ENCODE results near the gene NPAS3.

The NPAS3 gene

DNA sequence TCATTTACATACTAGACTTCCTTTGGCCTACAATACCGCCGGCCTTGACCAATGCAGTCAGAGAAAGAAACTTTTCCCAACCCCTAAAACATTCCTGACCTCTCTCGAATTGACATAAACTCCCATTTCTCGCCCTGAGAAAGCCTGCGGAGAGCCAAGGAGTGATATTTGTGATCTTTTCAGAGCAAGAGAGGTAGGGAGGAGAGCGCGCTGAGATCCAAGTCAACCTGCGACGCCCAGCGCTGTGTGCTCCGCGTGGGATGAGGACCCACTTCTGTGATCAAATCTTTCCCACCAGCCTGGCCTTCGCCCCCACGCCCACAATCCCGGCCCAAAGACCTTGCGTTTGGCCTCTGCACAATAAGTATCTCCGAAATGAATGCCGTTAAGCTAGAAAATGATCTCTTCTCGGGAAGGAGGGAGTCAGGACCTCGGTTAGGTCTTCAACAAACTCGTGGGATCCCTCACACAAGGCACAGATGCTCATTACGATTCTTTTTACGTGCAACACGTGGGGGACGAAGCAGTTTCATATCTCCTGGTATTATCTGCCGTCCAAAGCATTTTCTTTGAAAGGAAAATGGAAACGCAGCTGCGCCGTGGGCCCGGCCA, 6.3 kb upstream of the NPAS3 start:
- Histone ChIP-seq H3K9me3 (ENCODE audit: insufficient read depth, low read depth, low read length) (peaks cover 9% of the 10 kb centered on the region), H2BK12ac (ENCODE audit: low read length) (no peak overlapping the region), H3K36me3 (ENCODE audit: control insufficient read depth in 1 of 2, insufficient read depth in 2 of 2, low read length in 2 of 2) (no peaks in the 10 kb centered on the region), H3K4ac (ENCODE audit: low read depth, low read length) (no peak overlapping the region), H2AK5ac (ENCODE audit: low read length) (no peak overlapping the region), H3K27ac (ENCODE audit: low read depth, low read length) (no peak overlapping the region), H3K4me1 (ENCODE audit: control insufficient read depth in 1 of 2, insufficient read depth in 2 of 2, low read length in 2 of 2) (peaks cover 15 to 17% of the 10 kb centered on the region in 2 experiments), H2AFZ (ENCODE audit: insufficient read depth, low read length, poor library complexity) (no peak overlapping the region), H3K14ac (ENCODE audit: low read length) (no peak overlapping the region), H3K79me2 (ENCODE audit: control insufficient read depth, insufficient read depth, low read length, poor library complexity) (no peaks in the 10 kb centered on the region), H3K9ac (ENCODE audit: low read length) (no peak overlapping the region), H2BK120ac (ENCODE audit: insufficient read depth, low read length, poor library complexity) (no peak overlapping the region), H3K4me3 (ENCODE audit: low read depth, low read length) (no peak overlapping the region), H4K91ac (ENCODE audit: low read depth, low read length) (no peak overlapping the region), H3K18ac (ENCODE audit: low read length) (no peak overlapping the region), H3K23ac (ENCODE audit: low read length) (no peak overlapping the region), H3K79me1 (ENCODE audit: low read length) (no peaks in the 10 kb centered on the region), H3K4me2 (ENCODE audit: low read length) (peak overlapping the region; percentile 85), H4K12ac (ENCODE audit: low read depth, low read length) (no peak overlapping the region), H4K8ac (ENCODE audit: low read depth, low read length) (no peak overlapping the region), H2BK5ac (ENCODE audit: low read depth, low read length, poor library complexity) (no peak overlapping the region), H3K27me3 (ENCODE audit: insufficient read depth, low read length) (peaks cover 44% of the 10 kb centered on the region)
- DNase-seq: no peak
- no CpG with 5 or more reads among the region's 30 CpGs for WGBS (ENCODE audit: extremely low coverage, insufficient coverage, insufficient read length)

DNA sequence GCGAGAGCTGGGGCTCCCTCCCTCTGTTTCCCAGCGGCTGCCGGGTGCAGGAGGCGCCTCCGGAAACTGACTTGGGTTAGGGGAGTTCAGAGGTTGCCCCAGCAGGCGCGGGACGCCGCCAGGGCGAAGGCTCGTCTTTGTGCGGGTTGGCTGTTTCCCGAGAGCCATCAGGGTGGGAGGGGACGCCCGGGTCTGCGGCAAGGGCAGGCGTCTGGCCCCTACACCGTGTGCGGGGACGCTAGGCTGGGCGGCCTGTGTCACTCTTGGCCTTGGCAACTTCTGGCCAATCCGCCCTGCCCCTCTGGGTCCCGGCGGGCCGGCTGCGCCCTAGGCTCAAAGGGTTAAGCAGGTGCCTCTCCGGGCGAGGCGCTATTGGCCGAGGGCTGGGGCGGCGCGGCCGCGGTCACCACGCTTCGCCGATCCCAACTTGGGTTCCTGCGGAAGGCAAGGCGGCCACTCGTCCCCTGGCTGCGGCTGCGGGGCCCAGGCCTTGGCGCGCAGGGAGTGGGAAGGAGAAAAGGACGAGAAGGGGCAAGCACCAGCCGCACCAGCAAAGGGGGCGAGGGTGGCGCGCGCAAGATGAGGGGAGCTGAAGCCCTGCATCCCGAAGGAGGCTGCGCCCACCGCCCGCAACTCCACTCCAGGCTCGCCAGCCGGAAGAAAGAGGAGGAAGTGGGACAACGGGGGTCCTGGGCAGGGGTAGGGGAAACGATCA, 5.6 kb upstream of the NPAS3 start:
- no peaks in the 10 kb centered on the region for H3K79me2 ChIP-seq (ENCODE audit: control insufficient read depth, insufficient read depth, low read length, poor library complexity)
- no peak overlapping the region for H3K27ac ChIP-seq (ENCODE audit: low read depth, low read length)
- H2AK5ac ChIP-seq (ENCODE audit: low read length): no peak overlapping the region
- peaks cover 9% of the 10 kb centered on the region for H3K9me3 ChIP-seq (ENCODE audit: insufficient read depth, low read depth, low read length)
- H3K4ac ChIP-seq (ENCODE audit: low read depth, low read length): no peak overlapping the region
- H2BK5ac ChIP-seq (ENCODE audit: low read depth, low read length, poor library complexity): no peak overlapping the region
- H3K14ac ChIP-seq (ENCODE audit: low read length): no peak overlapping the region
- no peak overlapping the region for H2AFZ ChIP-seq (ENCODE audit: insufficient read depth, low read length, poor library complexity)
- H3K4me2 ChIP-seq (ENCODE audit: low read length): peak overlapping the region; percentile 85
- H4K91ac ChIP-seq (ENCODE audit: low read depth, low read length): no peak overlapping the region
- H4K12ac ChIP-seq (ENCODE audit: low read depth, low read length): no peak overlapping the region
- H2BK12ac ChIP-seq (ENCODE audit: low read length): no peak overlapping the region
- no CpG with 5 or more reads among the region's 59 CpGs for WGBS (ENCODE audit: extremely low coverage, insufficient coverage, insufficient read length)
- H3K79me1 ChIP-seq (ENCODE audit: low read length): no peaks in the 10 kb centered on the region
- no peak for DNase-seq
- no peak overlapping the region for H2BK120ac ChIP-seq (ENCODE audit: insufficient read depth, low read length, poor library complexity)
- peak overlapping the region; percentile 6 for H3K4me3 ChIP-seq (ENCODE audit: low read depth, low read length)
- H3K18ac ChIP-seq (ENCODE audit: low read length): no peak overlapping the region
- no peaks in the 10 kb centered on the region for H3K36me3 ChIP-seq (ENCODE audit: control insufficient read depth in 1 of 2, insufficient read depth in 2 of 2, low read length in 2 of 2)
- peaks cover 50% of the 10 kb centered on the region for H3K27me3 ChIP-seq (ENCODE audit: insufficient read depth, low read length)
- no peak overlapping the region for H3K23ac ChIP-seq (ENCODE audit: low read length)
- peaks cover 15 to 17% of the 10 kb centered on the region in 2 experiments for H3K4me1 ChIP-seq (ENCODE audit: control insufficient read depth in 1 of 2, insufficient read depth in 2 of 2, low read length in 2 of 2)
- no peak overlapping the region for H4K8ac ChIP-seq (ENCODE audit: low read depth, low read length)
- H3K9ac ChIP-seq (ENCODE audit: low read length): no peak overlapping the region

DNA sequence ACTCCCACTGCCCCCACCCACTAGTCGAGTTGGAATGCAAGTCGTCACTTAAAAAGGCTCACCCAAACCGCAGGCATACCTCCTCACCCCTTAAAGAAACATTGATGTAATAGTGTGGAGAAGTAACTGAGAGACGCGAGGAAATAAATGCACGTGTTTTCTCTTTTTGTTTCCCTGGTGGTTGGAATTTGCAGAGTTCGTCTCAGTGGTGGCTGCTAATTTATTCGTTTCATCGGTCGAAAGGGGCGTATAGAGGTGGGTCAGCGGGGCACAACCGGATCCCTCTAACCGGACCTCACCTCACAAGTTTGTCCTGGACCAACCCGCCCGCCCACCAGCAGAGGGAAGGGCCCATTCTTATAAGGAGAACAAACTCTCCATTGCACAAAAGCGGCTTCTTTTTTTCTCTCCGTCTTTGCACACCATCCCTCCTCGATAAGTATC, 5.0 kb upstream of the NPAS3 start:
- H3K79me2 ChIP-seq (ENCODE audit: control insufficient read depth, insufficient read depth, low read length, poor library complexity): no peaks in the 10 kb centered on the region

DNA sequence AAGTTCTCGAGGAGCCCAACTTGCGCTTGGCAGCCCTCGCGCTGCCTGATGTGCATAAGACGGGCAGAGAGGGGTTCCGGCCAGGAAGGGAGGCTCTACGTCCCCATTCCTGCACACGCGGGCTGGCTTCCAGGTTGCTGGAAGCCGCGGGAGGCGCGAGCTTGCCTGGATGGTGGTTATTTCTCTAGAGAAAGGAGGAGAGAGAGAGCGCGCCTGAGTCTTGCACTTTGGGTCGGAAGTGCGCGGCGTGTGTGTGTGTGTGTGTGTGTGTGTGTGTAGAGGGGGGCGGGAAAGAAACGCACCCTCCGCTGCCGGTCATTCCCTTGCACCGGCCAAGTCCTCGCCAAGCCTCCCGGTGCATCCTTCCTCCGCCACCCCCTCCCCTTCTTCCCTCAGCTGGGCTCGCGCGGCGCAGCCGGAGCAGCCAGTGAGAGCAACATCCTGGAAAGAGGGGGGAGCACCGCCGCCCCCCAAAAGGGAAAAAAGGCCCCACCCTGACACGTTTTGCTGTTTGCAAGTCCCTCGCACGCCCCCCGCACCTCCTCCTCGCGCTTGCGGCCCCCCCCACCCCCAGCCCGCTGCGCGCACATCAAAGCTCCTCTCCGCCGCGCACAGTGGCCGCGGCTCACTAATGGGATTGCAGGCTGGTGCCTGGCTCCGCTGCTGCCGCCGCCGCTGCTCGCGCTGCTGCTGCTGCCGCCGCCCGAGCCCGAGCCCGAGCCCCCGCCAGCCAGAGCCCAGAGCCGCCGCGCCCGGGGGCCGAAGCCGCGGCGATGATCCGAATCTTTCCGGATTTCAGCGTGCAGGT, 4.4 kb upstream of the NPAS3 start:
- H3K9ac ChIP-seq (ENCODE audit: low read length): no peak overlapping the region
- H4K91ac ChIP-seq (ENCODE audit: low read depth, low read length): no peak overlapping the region
- H2BK120ac ChIP-seq (ENCODE audit: insufficient read depth, low read length, poor library complexity): no peak overlapping the region
- H2BK12ac ChIP-seq (ENCODE audit: low read length): no peak overlapping the region
- no peaks in the 10 kb centered on the region for H3K36me3 ChIP-seq (ENCODE audit: control insufficient read depth in 1 of 2, insufficient read depth in 2 of 2, low read length in 2 of 2)
- no peak overlapping the region for H3K4ac ChIP-seq (ENCODE audit: low read depth, low read length)
- peak overlapping the region; percentile 1 for H3K4me3 ChIP-seq (ENCODE audit: low read depth, low read length)
- peaks cover 1% of the 10 kb centered on the region for H3K79me1 ChIP-seq (ENCODE audit: low read length)
- no peak overlapping the region for H3K27ac ChIP-seq (ENCODE audit: low read depth, low read length)
- peak in 1 of 2 donors; percentile 32 for DNase-seq
- peaks cover 51% of the 10 kb centered on the region for H3K27me3 ChIP-seq (ENCODE audit: insufficient read depth, low read length)
- no peak overlapping the region for H3K18ac ChIP-seq (ENCODE audit: low read length)
- no peak overlapping the region for H2AFZ ChIP-seq (ENCODE audit: insufficient read depth, low read length, poor library complexity)
- H2BK5ac ChIP-seq (ENCODE audit: low read depth, low read length, poor library complexity): no peak overlapping the region
- WGBS (ENCODE audit: extremely low coverage, insufficient coverage, insufficient read length): no CpG with 5 or more reads among the region's 72 CpGs
- peak overlapping the region; percentile 85 for H3K4me2 ChIP-seq (ENCODE audit: low read length)
- H4K12ac ChIP-seq (ENCODE audit: low read depth, low read length): no peak overlapping the region
- no peak overlapping the region for H3K23ac ChIP-seq (ENCODE audit: low read length)
- no peak overlapping the region for H3K14ac ChIP-seq (ENCODE audit: low read length)
- H2AK5ac ChIP-seq (ENCODE audit: low read length): no peak overlapping the region
- no peak overlapping the region for H4K8ac ChIP-seq (ENCODE audit: low read depth, low read length)
- H3K4me1 ChIP-seq (ENCODE audit: control insufficient read depth in 1 of 2, insufficient read depth in 2 of 2, low read length in 2 of 2): peaks cover 15 to 17% of the 10 kb centered on the region in 2 experiments
- H3K9me3 ChIP-seq (ENCODE audit: insufficient read depth, low read depth, low read length): peaks cover 9% of the 10 kb centered on the region
- H3K79me2 ChIP-seq (ENCODE audit: control insufficient read depth, insufficient read depth, low read length, poor library complexity): no peaks in the 10 kb centered on the region

More for the DNA sequence above, 5.0 kb upstream of the NPAS3 start:
- Histone ChIP-seq H2AFZ (ENCODE audit: insufficient read depth, low read length, poor library complexity) (no peak overlapping the region), H3K27me3 (ENCODE audit: insufficient read depth, low read length) (peaks cover 51% of the 10 kb centered on the region), H2BK5ac (ENCODE audit: low read depth, low read length, poor library complexity) (no peak overlapping the region), H3K9me3 (ENCODE audit: insufficient read depth, low read depth, low read length) (peaks cover 9% of the 10 kb centered on the region), H3K14ac (ENCODE audit: low read length) (no peak overlapping the region), H2BK12ac (ENCODE audit: low read length) (no peak overlapping the region), H3K4me2 (ENCODE audit: low read length) (peak overlapping the region; percentile 85), H3K4me1 (ENCODE audit: control insufficient read depth in 1 of 2, insufficient read depth in 2 of 2, low read length in 2 of 2) (peaks cover 15 to 17% of the 10 kb centered on the region in 2 experiments), H3K36me3 (ENCODE audit: control insufficient read depth in 1 of 2, insufficient read depth in 2 of 2, low read length in 2 of 2) (no peaks in the 10 kb centered on the region), H3K23ac (ENCODE audit: low read length) (no peak overlapping the region), H4K12ac (ENCODE audit: low read depth, low read length) (no peak overlapping the region), H3K79me1 (ENCODE audit: low read length) (no peaks in the 10 kb centered on the region), H3K27ac (ENCODE audit: low read depth, low read length) (no peak overlapping the region), H3K9ac (ENCODE audit: low read length) (no peak overlapping the region), H4K8ac (ENCODE audit: low read depth, low read length) (no peak overlapping the region), H2BK120ac (ENCODE audit: insufficient read depth, low read length, poor library complexity) (no peak overlapping the region), H2AK5ac (ENCODE audit: low read length) (no peak overlapping the region), H3K18ac (ENCODE audit: low read length) (no peak overlapping the region), H4K91ac (ENCODE audit: low read depth, low read length) (no peak overlapping the region), H3K4me3 (ENCODE audit: low read depth, low read length) (peak overlapping the region; percentile 6), H3K4ac (ENCODE audit: low read depth, low read length) (no peak overlapping the region)
- DNase-seq: peak in 1 of 2 donors; percentile 67
- WGBS (ENCODE audit: extremely low coverage, insufficient coverage, insufficient read length): no CpG with 5 or more reads among the region's 19 CpGs

Data from trophoblast cell (in vitro differentiated cells and primary cell).